Measurements from ENCODE around the gene WDR86. TPM values are rescaled to one million over a fixed set of nuclear protein-coding genes. Genes with fewer than 3 reads are reported as not detected.

The WDR86 gene
- total RNA-seq, 1 experiment from 2014 or later = 40.8 TPM

DNA sequence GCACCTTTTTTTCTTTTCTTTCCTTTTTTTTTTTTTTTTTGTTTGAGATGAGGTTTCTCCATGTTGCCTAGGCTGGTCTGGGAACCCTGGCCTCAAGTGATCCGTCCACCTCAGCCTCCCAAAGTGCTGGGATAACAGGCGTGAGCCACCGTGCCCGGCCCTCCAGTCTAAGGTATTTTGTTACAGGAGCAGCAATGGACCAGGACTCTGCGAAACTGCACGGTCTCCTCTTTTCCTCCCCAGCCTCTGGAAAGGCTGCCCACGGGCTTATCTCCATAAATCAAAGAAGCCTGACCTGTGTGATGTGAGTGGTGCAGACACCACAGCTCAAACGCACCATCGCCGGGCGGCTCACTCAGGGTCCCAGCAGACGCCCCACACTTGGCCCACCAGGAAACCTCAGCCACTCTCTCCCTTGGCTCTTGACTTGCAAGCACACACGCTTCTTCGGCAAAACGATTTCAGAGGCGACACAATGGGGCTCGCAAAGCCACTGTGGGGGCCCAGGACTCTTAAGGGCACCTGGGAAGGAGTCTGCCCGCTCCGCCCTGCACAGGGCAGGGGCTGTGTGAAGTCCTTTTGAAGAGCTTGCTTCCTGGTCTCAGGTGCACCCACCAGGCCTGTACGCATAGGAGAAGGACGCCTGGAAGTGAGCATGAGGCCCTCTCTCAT lies 20.6 kb downstream of the WDR86 start:
- H3K4me3 ChIP-seq (ENCODE audit: insufficient read depth, low read depth, low read length) = no peak overlapping the region
- H3K36me3 ChIP-seq (replicated peaks; ENCODE audit: control insufficient read depth, insufficient read depth, low read length) = 0 out of 2 replicates have a peak, but pooled peaks cover 1% of the 10 kb centered on the region
- no peak for DNase-seq
- no peaks in the 10 kb centered on the region for H3K27me3 ChIP-seq (ENCODE audit: control insufficient read depth, insufficient read depth, low read length)

- Histone ChIP-seq H3K36me3 (replicated peaks; ENCODE audit: control insufficient read depth, insufficient read depth, low read length) (0 out of 2 replicates have a peak, but pooled peaks cover 1% of the 10 kb centered on the region), H3K27me3 (ENCODE audit: control insufficient read depth, insufficient read depth, low read length) (no peaks in the 10 kb centered on the region), H3K4me3 (ENCODE audit: insufficient read depth, low read depth, low read length) (no peak overlapping the region)
- DNase-seq = no peak
Observed at GRCh38 chr7:151388430-151388829, 21.4 kb downstream of the WDR86 start.

DNA sequence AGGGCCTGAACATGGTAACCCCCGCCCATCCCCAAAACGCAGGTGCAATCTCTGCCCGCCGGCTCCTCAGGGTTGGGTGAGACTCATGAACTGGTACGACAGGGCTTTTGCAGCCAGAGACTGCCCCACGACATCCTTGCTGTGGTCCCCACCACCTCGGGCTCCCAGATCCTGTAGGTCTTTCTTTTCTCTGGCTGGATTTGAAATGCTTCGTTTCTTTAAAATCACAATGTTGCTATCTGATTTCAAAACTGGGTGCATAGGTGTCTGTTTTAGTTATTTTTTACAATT lies 21.9 kb downstream of the WDR86 start:
- no peak for DNase-seq
- no peak overlapping the region for H3K4me3 ChIP-seq (ENCODE audit: insufficient read depth, low read depth, low read length)
- H3K36me3 ChIP-seq (replicated peaks; ENCODE audit: control insufficient read depth, insufficient read depth, low read length) = 0 out of 2 replicates have a peak, but pooled peaks cover 1% of the 10 kb centered on the region
- no peaks in the 10 kb centered on the region for H3K27me3 ChIP-seq (ENCODE audit: control insufficient read depth, insufficient read depth, low read length)

GRCh38 chr7:151387161-151388006 lies 22.5 kb downstream of the WDR86 start:
- Histone ChIP-seq H3K27me3 (ENCODE audit: control insufficient read depth, insufficient read depth, low read length) (peaks cover 5% of the 10 kb centered on the region), H3K4me3 (ENCODE audit: insufficient read depth, low read depth, low read length) (no peak overlapping the region)
- no peak for DNase-seq

DNA sequence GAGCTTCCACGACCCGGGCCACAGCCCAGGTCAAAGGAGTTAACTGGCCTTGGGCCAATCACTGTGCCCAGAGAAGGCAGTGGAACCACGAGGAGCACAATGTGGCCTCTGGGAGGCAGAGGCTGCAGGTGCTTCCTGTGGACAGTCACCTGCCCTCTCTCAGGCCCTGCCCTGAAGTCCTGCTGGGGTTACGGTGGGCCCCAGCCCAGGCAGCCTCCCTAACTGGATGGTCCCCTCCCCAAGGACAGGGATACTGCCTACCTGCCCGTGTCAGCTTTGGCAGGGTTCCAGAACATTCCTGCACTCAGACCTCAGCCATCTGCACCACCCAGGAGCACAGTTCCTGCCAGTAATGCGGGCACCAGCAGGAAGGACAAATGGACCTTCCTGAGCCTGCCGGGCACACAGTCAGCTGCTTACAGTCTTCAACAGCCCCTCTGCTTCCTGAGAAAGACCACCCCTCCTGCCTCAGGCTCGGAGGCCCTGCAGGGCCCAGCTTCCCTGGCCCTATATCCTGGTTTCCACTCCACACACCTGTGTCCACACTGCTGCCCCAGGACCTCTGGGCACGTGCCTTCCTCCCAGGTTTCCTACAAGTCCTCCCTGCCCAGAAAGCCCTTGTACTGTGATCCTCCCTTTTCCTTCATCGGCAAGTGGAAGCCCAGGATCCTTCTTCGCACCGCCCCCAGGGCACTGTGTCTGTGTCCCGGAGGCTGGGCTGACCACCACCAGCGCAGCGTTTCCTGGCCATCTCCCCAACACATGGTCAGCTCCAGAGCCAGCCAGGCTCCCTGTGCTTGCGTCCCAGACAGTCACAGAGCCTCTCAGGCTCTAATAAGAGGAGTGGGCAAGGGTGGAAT lies 23.3 kb downstream of the WDR86 start:
- Histone ChIP-seq H3K27me3 (ENCODE audit: control insufficient read depth, insufficient read depth, low read length) (peaks cover 13% of the 10 kb centered on the region), H3K36me3 (replicated peaks; ENCODE audit: control insufficient read depth, insufficient read depth, low read length) (0 out of 2 replicates have a peak, but pooled peaks cover 1% of the 10 kb centered on the region), H3K4me3 (ENCODE audit: insufficient read depth, low read depth, low read length) (no peak overlapping the region)
- DNase-seq = no peak

More at GRCh38 chr7:151387161-151388006, 22.5 kb downstream of the WDR86 start:
- 0 out of 2 replicates have a peak, but pooled peaks cover 1% of the 10 kb centered on the region for H3K36me3 ChIP-seq (replicated peaks; ENCODE audit: control insufficient read depth, insufficient read depth, low read length)

DNA sequence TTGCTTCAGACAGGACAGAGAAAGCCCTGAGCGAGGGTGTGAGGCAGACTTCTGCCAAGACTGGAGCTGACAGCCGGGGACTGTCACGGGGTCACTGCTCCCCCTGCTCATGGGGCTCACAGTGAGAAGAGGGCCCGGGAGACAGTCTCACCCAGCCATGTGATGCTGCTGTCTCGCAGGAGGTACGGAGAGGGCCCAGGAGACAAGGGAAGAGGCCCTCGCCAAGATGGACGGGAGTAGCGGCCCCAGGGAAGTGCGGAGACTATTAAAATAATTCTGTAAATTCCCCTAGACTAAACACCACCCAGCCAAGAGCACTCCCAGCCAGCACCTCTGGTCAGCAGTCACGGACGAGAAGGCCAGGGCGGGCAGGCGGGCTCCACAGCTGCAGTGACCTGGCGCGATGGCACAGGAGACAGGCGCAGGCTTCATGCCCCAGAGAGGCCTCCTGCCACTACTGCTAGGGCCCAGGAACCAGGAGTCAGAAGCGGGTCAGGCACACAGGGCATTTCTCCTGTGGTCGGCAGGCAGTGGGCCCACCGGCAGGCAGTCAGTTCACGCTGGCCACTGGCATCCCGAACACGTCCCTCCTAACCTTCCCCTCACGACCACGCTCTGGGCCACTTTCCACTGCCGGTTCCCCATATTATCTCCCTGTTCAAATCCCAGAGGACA lies 24.1 kb downstream of the WDR86 start:
- no peak overlapping the region for H3K4me3 ChIP-seq (ENCODE audit: insufficient read depth, low read depth, low read length)
- 0 out of 2 replicates have a peak, but pooled peaks cover 1% of the 10 kb centered on the region for H3K36me3 ChIP-seq (replicated peaks; ENCODE audit: control insufficient read depth, insufficient read depth, low read length)
- no peak for DNase-seq
- H3K27me3 ChIP-seq (ENCODE audit: control insufficient read depth, insufficient read depth, low read length) = peaks cover 14% of the 10 kb centered on the region

DNA sequence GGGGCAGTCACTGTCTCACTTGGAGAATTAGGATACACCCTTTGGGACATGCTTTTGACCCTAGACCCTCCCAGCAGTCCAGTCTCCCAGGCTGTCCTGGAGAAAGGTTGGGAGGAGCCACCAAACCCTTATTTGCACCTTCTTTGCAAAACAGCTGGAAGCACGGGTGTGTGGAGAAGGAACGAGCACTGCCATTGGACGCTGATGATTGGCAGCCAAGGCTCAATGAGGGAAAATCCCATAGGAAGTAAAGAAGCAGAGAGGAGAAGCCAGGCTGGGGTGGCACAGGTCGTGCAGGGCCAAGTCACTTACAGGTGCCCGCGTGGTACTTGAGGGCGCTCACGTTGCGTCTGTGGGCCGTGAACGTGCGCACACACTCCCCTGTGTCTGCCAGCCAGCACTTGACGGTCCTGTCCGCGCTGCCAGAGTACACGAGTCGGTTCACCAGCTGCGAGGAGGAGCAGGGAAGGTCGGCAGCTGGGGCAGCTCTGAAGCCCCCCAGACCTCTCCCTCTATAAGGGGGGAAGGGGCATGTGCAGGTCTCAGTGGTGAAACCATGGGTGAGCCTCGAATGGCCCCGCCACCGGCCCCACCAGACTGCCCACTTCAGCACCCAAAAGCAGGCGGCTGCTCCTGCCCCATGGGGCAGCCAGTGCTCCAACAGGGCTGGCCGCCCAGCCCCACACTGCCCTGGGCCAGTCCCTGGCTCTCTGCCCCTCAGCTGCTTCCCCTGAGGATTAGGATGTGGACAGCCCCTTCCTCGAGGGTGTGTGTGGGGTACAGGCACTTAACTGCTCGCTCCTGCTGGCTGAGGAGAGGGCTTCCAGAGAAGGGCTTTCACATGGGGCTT lies 24.8 kb downstream of the WDR86 start:
- 0 out of 2 replicates have a peak, but pooled peaks cover 1% of the 10 kb centered on the region for H3K36me3 ChIP-seq (replicated peaks; ENCODE audit: control insufficient read depth, insufficient read depth, low read length)
- H3K4me3 ChIP-seq (ENCODE audit: insufficient read depth, low read depth, low read length) = no peak overlapping the region
- peaks cover 14% of the 10 kb centered on the region for H3K27me3 ChIP-seq (ENCODE audit: control insufficient read depth, insufficient read depth, low read length)
- DNase-seq = peak; percentile 53

DNA sequence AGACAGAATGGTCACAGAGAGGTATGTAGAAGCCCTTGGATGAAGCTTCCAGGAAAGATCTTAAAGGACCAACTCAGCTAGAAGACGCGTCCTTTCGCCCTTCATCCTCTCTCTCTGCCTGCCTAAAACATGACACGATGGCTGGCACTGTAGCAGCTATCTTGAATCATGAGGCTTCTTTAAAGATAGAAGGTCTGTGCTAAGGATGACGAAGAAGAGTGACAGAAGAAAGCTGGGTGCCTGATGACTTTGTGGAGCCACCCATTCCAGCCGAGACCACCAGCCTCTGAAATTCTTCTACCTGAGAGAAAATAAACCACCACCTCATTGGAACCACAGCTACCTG lies 25.5 kb downstream of the WDR86 start:
- no peak overlapping the region for H3K4me3 ChIP-seq (ENCODE audit: insufficient read depth, low read depth, low read length)
- 0 out of 2 replicates have a peak, but pooled peaks cover 1% of the 10 kb centered on the region for H3K36me3 ChIP-seq (replicated peaks; ENCODE audit: control insufficient read depth, insufficient read depth, low read length)
- H3K27me3 ChIP-seq (ENCODE audit: control insufficient read depth, insufficient read depth, low read length) = peaks cover 14% of the 10 kb centered on the region
- no peak for DNase-seq

GRCh38 chr7:151383638-151384351 lies 26.0 kb downstream of the WDR86 start:
- Histone ChIP-seq H3K36me3 (replicated peaks; ENCODE audit: control insufficient read depth, insufficient read depth, low read length) (0 out of 2 replicates have a peak, but pooled peaks cover 1% of the 10 kb centered on the region), H3K4me3 (ENCODE audit: insufficient read depth, low read depth, low read length) (no peak overlapping the region), H3K27me3 (ENCODE audit: control insufficient read depth, insufficient read depth, low read length) (peaks cover 14% of the 10 kb centered on the region)
- DNase-seq = peak; percentile 66

DNA sequence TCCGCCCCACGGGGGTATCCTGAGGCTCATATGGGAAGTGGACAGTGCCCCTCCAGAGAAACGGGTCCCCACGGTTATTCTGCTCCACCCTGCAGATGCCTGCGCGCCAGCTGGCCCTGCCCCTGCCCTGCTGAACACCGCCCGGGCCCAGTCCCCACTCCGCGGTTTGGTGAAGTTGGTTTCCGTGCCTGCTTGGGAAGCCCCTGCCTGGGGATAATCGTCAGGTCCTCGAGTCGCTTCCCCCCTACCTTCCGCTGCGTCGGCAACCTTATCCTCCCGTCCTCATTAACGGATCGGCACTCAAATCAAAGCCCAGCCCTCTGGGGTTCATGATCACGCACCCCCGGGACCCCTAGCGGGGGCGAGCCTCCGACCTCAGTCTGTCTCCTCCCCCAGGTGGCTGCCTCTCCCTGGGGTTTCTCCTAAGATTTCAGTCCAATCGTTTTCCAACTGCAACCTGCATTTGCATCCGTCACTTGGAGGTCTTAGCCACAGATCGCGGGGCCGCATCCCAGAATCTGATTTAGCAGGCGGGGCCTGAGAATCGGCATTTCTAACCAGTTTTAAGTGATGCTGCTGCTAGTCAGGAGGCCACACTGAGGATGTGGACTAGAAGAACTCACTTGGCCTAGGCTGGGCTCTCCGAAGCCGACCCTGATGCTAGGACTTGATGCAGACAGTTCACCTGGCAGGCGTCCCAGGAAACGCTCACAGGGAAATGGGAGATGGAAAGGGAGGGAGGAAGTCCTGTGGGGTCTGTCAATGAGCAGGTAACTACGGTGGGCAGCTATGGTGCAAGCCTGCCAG lies 27.6 kb downstream of the WDR86 start:
- Histone ChIP-seq H3K36me3 (replicated peaks; ENCODE audit: control insufficient read depth, insufficient read depth, low read length) (no peaks in the 10 kb centered on the region), H3K4me3 (ENCODE audit: insufficient read depth, low read depth, low read length) (peak overlapping the region; percentile 42; the same call in 1 of the 2 replicates), H3K27me3 (ENCODE audit: control insufficient read depth, insufficient read depth, low read length) (peaks cover 14% of the 10 kb centered on the region)
- peak; percentile 87 for DNase-seq

DNA sequence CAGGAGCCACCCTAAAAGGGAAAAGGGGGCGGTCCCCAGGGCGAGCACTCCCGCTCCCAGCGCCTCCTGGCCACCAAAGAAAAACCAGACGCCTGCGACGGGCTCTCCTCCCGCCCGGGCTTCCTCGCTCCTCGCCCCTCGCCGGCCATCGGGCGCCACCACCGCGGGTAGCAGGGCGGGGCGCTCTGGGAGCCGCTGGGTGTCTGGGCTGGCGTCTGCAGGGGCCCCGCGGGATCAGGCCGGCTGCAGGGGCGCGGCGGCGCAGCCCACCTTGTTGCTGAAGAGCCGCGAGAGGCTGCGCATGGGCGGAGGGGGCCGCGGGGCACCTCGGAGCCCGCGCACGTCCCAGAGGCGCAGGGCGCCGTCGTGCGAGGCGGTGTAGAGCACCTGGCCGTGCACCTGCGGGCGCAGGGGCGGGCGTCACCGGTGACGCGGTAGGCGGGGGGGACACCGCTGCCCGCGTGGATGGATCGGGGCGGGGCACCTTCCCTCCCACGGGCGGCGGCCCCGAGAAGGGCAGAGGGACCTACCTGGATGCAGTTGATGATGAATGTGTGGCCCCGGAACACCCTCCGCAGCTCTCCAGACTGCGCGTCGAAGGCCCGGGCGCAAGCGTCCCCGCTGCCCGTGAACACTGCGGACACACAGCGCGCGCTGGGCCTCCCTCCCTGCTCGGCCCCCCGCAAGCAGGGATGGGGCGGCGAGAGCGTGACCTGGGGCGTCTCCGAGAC lies 28.3 kb downstream of the WDR86 start:
- Histone ChIP-seq H3K4me3 (ENCODE audit: insufficient read depth, low read depth, low read length) (peak overlapping the region; percentile 42), H3K27me3 (ENCODE audit: control insufficient read depth, insufficient read depth, low read length) (peaks cover 14% of the 10 kb centered on the region), H3K36me3 (replicated peaks; ENCODE audit: control insufficient read depth, insufficient read depth, low read length) (no peaks in the 10 kb centered on the region; the same call in 1 of the 2 replicates)
- DNase-seq = peak; percentile 98

DNA sequence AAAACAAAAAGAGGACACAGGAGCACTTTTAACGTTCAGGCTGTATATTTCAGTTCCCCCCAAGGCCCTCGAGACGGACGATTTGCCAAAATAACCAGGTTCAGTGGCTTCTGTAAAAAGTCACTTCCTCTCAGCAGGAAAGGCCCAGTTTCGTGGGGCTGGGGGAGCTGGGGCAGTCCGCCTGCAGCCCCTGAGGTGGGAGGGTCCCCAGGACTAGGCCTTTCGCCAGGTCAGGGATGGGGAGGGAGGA lies 28.8 kb downstream of the WDR86 start:
- no peaks in the 10 kb centered on the region; the same call in 1 of the 2 replicates for H3K36me3 ChIP-seq (replicated peaks; ENCODE audit: control insufficient read depth, insufficient read depth, low read length)
- H3K27me3 ChIP-seq (ENCODE audit: control insufficient read depth, insufficient read depth, low read length) = peaks cover 14% of the 10 kb centered on the region
- DNase-seq = no peak
- no peak overlapping the region for H3K4me3 ChIP-seq (ENCODE audit: insufficient read depth, low read depth, low read length)
